GM18502 (cell line): ENCODE measurements around the gene ELOF1.

ENCODE experiments used
- ATAC-seq: cut with Tn5 transposase; IDR thresholded peaks from one replicate; pipeline ENCODE4 v1.9.1; 2021; ENCODE audit warnings: mild to moderate bottlenecking; ENCODE audit not compliant: unreplicated experiment, poor library complexity

The ELOF1 gene

GRCh38 chr19:11538232-11539036 is 20.6 kb downstream of the ELOF1 start, which contains the start of gene CNN1:
Gene CNN1, plus strand, starts transcription at chr19:11538851. Its CDS starts 77 bp downstream, at chr19:11538928.
- ATAC-seq, result no peak

- peak; percentile 66 for ATAC-seq
Observed at GRCh38 chr19:11535792-11536595, 23.0 kb downstream of the ELOF1 start.

GRCh38 chr19:11534948-11535347 is 24.1 kb downstream of the ELOF1 start:
- no peak for ATAC-seq

GRCh38 chr19:11534538-11534937 is 24.5 kb downstream of the ELOF1 start:
- ATAC-seq, result no peak

- no peak for ATAC-seq
Observed at GRCh38 chr19:11530432-11530831, 28.6 kb downstream of the ELOF1 start.

- peak; percentile 92 for ATAC-seq
Observed at GRCh38 chr19:11528551-11529341, 30.3 kb downstream of the ELOF1 start, which contains the start of gene ECSIT. Gene ECSIT, minus strand, starts transcription at chr19:11529134. Its CDS starts 9,964 bp downstream, at chr19:11519170.

GRCh38 chr19:11519138-11519537 is 39.9 kb downstream of the ELOF1 start:
- no peak for ATAC-seq

GRCh38 chr19:11513946-11514345 is 45.1 kb downstream of the ELOF1 start:
- ATAC-seq, result no peak

- no peak for ATAC-seq
Observed at GRCh38 chr19:11510444-11510843, 48.6 kb downstream of the ELOF1 start.

- ATAC-seq, result no peak
Observed at GRCh38 chr19:11507370-11508078, 51.5 kb downstream of the ELOF1 start.

GRCh38 chr19:11506967-11507366 is 52.1 kb downstream of the ELOF1 start:
- ATAC-seq, result no peak

GRCh38 chr19:11506101-11506555 is 52.9 kb downstream of the ELOF1 start:
- ATAC-seq, result peak; percentile 25

GRCh38 chr19:11505504-11506100 is 53.4 kb downstream of the ELOF1 start, which contains the start of gene ZNF653:
Gene ZNF653, minus strand, starts transcription at chr19:11505839. Its CDS starts 53 bp downstream, at chr19:11505786.
- ATAC-seq, result peak; percentile 58

- peak; percentile 83 for ATAC-seq
Observed at GRCh38 chr19:11505032-11505503, 54.0 kb downstream of the ELOF1 start.

GRCh38 chr19:11504502-11505031 is 54.5 kb downstream of the ELOF1 start:
- no peak for ATAC-seq
